ENCODE data around the gene ATG7.

The ATG7 gene

GRCh38 chr3:11538581-11538980 lies 266.4 kb downstream of the ATG7 start:
- DNase-seq (ENCODE audit: low read depth in 2 of 2): no peak

GRCh38 chr3:11539218-11539617 lies 267.0 kb downstream of the ATG7 start:
- DNase-seq (ENCODE audit: low read depth in 2 of 2): no peak

GRCh38 chr3:11539677-11540076 lies 267.5 kb downstream of the ATG7 start:
- DNase-seq (ENCODE audit: low read depth in 2 of 2): no peak

- DNase-seq (ENCODE audit: low read depth in 2 of 2): no peak
Observed at GRCh38 chr3:11541321-11542303, 269.4 kb downstream of the ATG7 start.

GRCh38 chr3:11542551-11542950 lies 270.4 kb downstream of the ATG7 start:
- no peak for DNase-seq (ENCODE audit: low read depth in 2 of 2)

GRCh38 chr3:11543141-11543947 lies 271.1 kb downstream of the ATG7 start:
- DNase-seq (ENCODE audit: low read depth in 2 of 2): no peak

GRCh38 chr3:11543948-11544387 lies 271.8 kb downstream of the ATG7 start:
- DNase-seq (ENCODE audit: low read depth in 2 of 2): no peak

GRCh38 chr3:11544412-11545181 lies 272.4 kb downstream of the ATG7 start:
- DNase-seq (ENCODE audit: low read depth in 2 of 2): no peak

GRCh38 chr3:11545186-11545851 lies 273.1 kb downstream of the ATG7 start:
- no peak for DNase-seq (ENCODE audit: low read depth in 2 of 2)

- no peak for DNase-seq (ENCODE audit: low read depth in 2 of 2)
Observed at GRCh38 chr3:11546657-11547302, 274.6 kb downstream of the ATG7 start.

- no peak for DNase-seq (ENCODE audit: low read depth in 2 of 2)
Observed at GRCh38 chr3:11547498-11547897, 275.3 kb downstream of the ATG7 start.

GRCh38 chr3:11548721-11549131 lies 276.5 kb downstream of the ATG7 start:
- DNase-seq (ENCODE audit: low read depth in 2 of 2): no peak

GRCh38 chr3:11549580-11550140 lies 277.5 kb downstream of the ATG7 start:
- DNase-seq (ENCODE audit: low read depth in 2 of 2): no peak

GRCh38 chr3:11551036-11551435 lies 278.8 kb downstream of the ATG7 start:
- no peak for DNase-seq (ENCODE audit: low read depth in 2 of 2)

GRCh38 chr3:11552289-11553264 lies 280.4 kb downstream of the ATG7 start:
- no peak for DNase-seq (ENCODE audit: low read depth in 2 of 2)

GRCh38 chr3:11553436-11554235 lies 281.4 kb downstream of the ATG7 start:
- no peak for DNase-seq (ENCODE audit: low read depth in 2 of 2)

- DNase-seq (ENCODE audit: low read depth in 2 of 2): no peak
Observed at GRCh38 chr3:11554236-11554610, 282.0 kb downstream of the ATG7 start.

- no peak for DNase-seq (ENCODE audit: low read depth in 2 of 2)
Observed at GRCh38 chr3:11554666-11555065, 282.5 kb downstream of the ATG7 start.

Data from stimulated activated CD8-positive, alpha-beta memory T cell treated with anti-CD3 and anti-CD28 coated beads, Interleukin-15, amount 100 ng/mL, for 4 hours (primary cell).